Stimulated activated CD8-positive, alpha-beta memory T cell treated with anti-CD3 and anti-CD28 coated beads, Interleukin-7, amount 100 ng/mL, for 4 hours (primary cell): ENCODE measurements around the gene TOR4A.

Experiments used
- DNase-seq, 2 donors: peaks; one replicate each; pipeline ENCODE4 v3.0.0-alpha.2; 2020; ENCODE audit warnings: low read depth in 2 of 2

TOR4A gene

GRCh38 chr9:137294681-137295237 lies 17.2 kb downstream of the TOR4A start:
- no peak for DNase-seq

GRCh38 chr9:137295238-137295811 lies 17.8 kb downstream of the TOR4A start:
- no peak for DNase-seq

- DNase-seq = no peak
These were observed 18.5 kb downstream of the TOR4A start for GRCh38 chr9:137295849-137296669.

- no peak for DNase-seq
These were observed 19.4 kb downstream of the TOR4A start for GRCh38 chr9:137296670-137297664.

GRCh38 chr9:137297966-137298365 lies 20.4 kb downstream of the TOR4A start:
- DNase-seq = no peak

GRCh38 chr9:137298401-137299202 lies 21.1 kb downstream of the TOR4A start:
- no peak for DNase-seq

- DNase-seq = no peak
These were observed 21.7 kb downstream of the TOR4A start for GRCh38 chr9:137299203-137299565.

GRCh38 chr9:137299938-137300337 lies 22.4 kb downstream of the TOR4A start:
- no peak for DNase-seq

- no peak for DNase-seq
These were observed 23.1 kb downstream of the TOR4A start for GRCh38 chr9:137300567-137301080.

GRCh38 chr9:137301081-137301947 lies 23.8 kb downstream of the TOR4A start:
- no peak for DNase-seq

- DNase-seq = peak; percentile 81 to 90
These were observed 24.6 kb downstream of the TOR4A start, which contains the start of gene NRARP for GRCh38 chr9:137302118-137302448. Gene NRARP (minus strand): TSS chr9:137302271. CDS start chr9:137301928, 343 bp downstream.

- DNase-seq = no peak
These were observed 25.1 kb downstream of the TOR4A start for GRCh38 chr9:137302449-137303150.

GRCh38 chr9:137303151-137303892 lies 25.8 kb downstream of the TOR4A start:
- DNase-seq = no peak

GRCh38 chr9:137303893-137304382 lies 26.4 kb downstream of the TOR4A start:
- no peak for DNase-seq

GRCh38 chr9:137304383-137305059 lies 27.0 kb downstream of the TOR4A start:
- no peak for DNase-seq

GRCh38 chr9:137305060-137305797 lies 27.7 kb downstream of the TOR4A start:
- DNase-seq = peak in 1 of 2 donors; percentile 50

- no peak for DNase-seq
These were observed 28.2 kb downstream of the TOR4A start for GRCh38 chr9:137305798-137306065.
